ENCODE results near the gene PLOD2. TPM values are rescaled to one million over a fixed set of nuclear protein-coding genes. Genes with fewer than 3 reads are reported as not detected.
A peak's percentile ranks its signal among the peaks of the same experiment; 100 is the strongest.

Gene PLOD2
- total RNA-seq, 1 experiment from 2014 or later: 19.3 TPM

GRCh38 chr3:146104068-146104467 lies 56.9 kb downstream of the PLOD2 start:
- Histone ChIP-seq H3K23me2 (ENCODE audit: insufficient read length, low read depth, low read length, poor library complexity, severe bottlenecking) (no peaks in the 10 kb centered on the region), H3K27ac (ENCODE audit: insufficient read length, low read depth, low read length) (no peak overlapping the region), H3K56ac (ENCODE audit: insufficient read length, low read depth, low read length) (no peak overlapping the region), H3K27me3 (ENCODE audit: insufficient read depth, low read length) (no peaks in the 10 kb centered on the region), H3K79me1 (ENCODE audit: insufficient read depth, low read depth, low read length, poor library complexity, severe bottlenecking) (no peaks in the 10 kb centered on the region), H2BK15ac (ENCODE audit: low read depth, low read length) (no peak overlapping the region), H3K9me3 (ENCODE audit: control insufficient read depth, low read depth, low read length) (no peaks in the 10 kb centered on the region), H3T11ph (ENCODE audit: low read length) (no peak overlapping the region), H4K91ac (ENCODE audit: insufficient read length, low read depth, low read length) (no peak overlapping the region), H2AFZ (ENCODE audit: low read length) (no peak overlapping the region), H2BK120ac (ENCODE audit: low read depth, low read length, poor library complexity, severe bottlenecking) (peak overlapping the region; percentile 61), H2BK12ac (ENCODE audit: insufficient read length, low read depth, low read length) (no peak overlapping the region), H3K4me1 (ENCODE audit: insufficient read depth, low read length) (peaks cover 10% of the 10 kb centered on the region), H2BK20ac (ENCODE audit: low read depth, low read length, poor library complexity, severe bottlenecking) (no peak overlapping the region), H3K4me2 (ENCODE audit: insufficient read depth, insufficient read length, low read length) (no peak overlapping the region), H3K9ac (ENCODE audit: extremely low read depth, insufficient read length, low read length) (no peak overlapping the region), H4K5ac (ENCODE audit: insufficient read length, low read depth, low read length) (no peak overlapping the region), H2BK5ac (ENCODE audit: insufficient read length, low read length) (no peak overlapping the region), H3K4ac (ENCODE audit: low read depth, low read length) (no peak overlapping the region), H2AK5ac (ENCODE audit: insufficient read length, low read length) (no peak overlapping the region), H3K79me2 (ENCODE audit: insufficient read depth, low read length) (no peaks in the 10 kb centered on the region), H4K8ac (replicated peaks; ENCODE audit: insufficient read length, low read depth, low read length) (no peak overlapping the region), H3K14ac (ENCODE audit: insufficient read depth, low read length) (no peak overlapping the region), H3K18ac (ENCODE audit: insufficient read length, low read depth, low read length) (no peak overlapping the region), H3K23ac (ENCODE audit: insufficient read length, low read depth, low read length) (no peak overlapping the region), H4K20me1 (ENCODE audit: control insufficient read depth, insufficient read depth, insufficient read length) (no peaks in the 10 kb centered on the region)
- Mint-ChIP-seq H3K4me1 (peaks cover 17 to 19% of the 10 kb centered on the region in 2 experiments), H3K4me3 (no peak overlapping the region), H3K9me3 (no peaks in the 10 kb centered on the region), H3K36me3 (ENCODE audit: insufficient read depth in 1 of 3, low read depth in 3 of 3) (peaks cover 0 to 10% (median 6%) of the 10 kb centered on the region in 3 experiments; a peak in 6 of 7 replicates), H3K27ac (peak overlapping the region in 1 of 3 experiments; percentile 31; a peak in 1 of 7 replicates), H3K27me3 (ENCODE audit: low read depth) (no peaks in the 10 kb centered on the region)
- WGBS (ENCODE audit: extremely low coverage, insufficient read length, low lambda C conversion rate): no CpG with 5 or more reads among the region's 3 CpGs
- no peak for DNase-seq
- TF ChIP-seq, protein P1, sequence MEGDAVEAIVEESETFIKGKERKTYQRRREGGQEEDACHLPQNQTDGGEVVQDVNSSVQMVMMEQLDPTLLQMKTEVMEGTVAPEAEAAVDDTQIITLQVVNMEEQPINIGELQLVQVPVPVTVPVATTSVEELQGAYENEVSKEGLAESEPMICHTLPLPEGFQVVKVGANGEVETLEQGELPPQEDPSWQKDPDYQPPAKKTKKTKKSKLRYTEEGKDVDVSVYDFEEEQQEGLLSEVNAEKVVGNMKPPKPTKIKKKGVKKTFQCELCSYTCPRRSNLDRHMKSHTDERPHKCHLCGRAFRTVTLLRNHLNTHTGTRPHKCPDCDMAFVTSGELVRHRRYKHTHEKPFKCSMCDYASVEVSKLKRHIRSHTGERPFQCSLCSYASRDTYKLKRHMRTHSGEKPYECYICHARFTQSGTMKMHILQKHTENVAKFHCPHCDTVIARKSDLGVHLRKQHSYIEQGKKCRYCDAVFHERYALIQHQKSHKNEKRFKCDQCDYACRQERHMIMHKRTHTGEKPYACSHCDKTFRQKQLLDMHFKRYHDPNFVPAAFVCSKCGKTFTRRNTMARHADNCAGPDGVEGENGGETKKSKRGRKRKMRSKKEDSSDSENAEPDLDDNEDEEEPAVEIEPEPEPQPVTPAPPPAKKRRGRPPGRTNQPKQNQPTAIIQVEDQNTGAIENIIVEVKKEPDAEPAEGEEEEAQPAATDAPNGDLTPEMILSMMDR (conservative IDR thresholded peaks at IDR 0.05): no peak

All from H9 (cell line).